HCT116 (cell line): ENCODE results near the gene ITGB1. TPM values are rescaled to one million over a fixed set of nuclear protein-coding genes. Genes with fewer than 3 reads are reported as not detected.
A peak's percentile ranks its signal among the peaks of the same experiment; 100 is the strongest.

Source experiments
- ATAC-seq: fragments of 200-7000 bp; cut with Tn5 transposase; 2 replicates; pipeline ENCODE4 v1.9.1; 2020; ENCODE audit warnings: mild to moderate bottlenecking, moderate library complexity
- BruUV-seq: library from RNA; stranded (reverse); fragments of 400-500 nt; replicated peaks from 2 replicates; lab custom pipeline; 2021; lab: Mats Ljungman, UMichigan
- CTCF ChIA-PET: fragments of 300-600 bp; sonication (Branson Sonifier 250); formaldehyde crosslinking; loops from one replicate; lab custom pipeline; 2021; ENCODE audit warnings: antibody characterized with exemption; lab: Charles Lee
- POLR2A ChIA-PET: fragments of 300-600, 350-600 bp; sonication (Branson Sonifier 250); formaldehyde crosslinking; loops from one replicate; lab custom pipeline; 2021; ENCODE audit warnings: antibody characterized with exemption; lab: Charles Lee
- RAD21 ChIA-PET, 2 experiments: fragments of 300-600 bp; sonication (Branson Sonifier 250); formaldehyde crosslinking; loops; one replicate each; lab custom pipeline; 2023; ENCODE audit warnings: low total read pairs in 2 of 2; ENCODE audit not compliant: uncharacterized antibody in 2 of 2, unreplicated experiment in 2 of 2, low non-redundant PET in 1 of 2; lab: Charles Lee
- DNase-seq: peaks from one replicate; pipeline ENCODE4 v3.0.0-alpha.2; 2010; ENCODE audit warnings: low read depth, low spot score
- H2AFZ ChIP-seq: fragments of 200-600 bp; shearing (Covaris generic), sonication (generic); 2 replicates; pipeline ENCODE4 v1.6.1; 2017; ENCODE audit warnings: low read depth, mixed run types, mixed read lengths, antibody characterized with exemption, low read length; ENCODE audit not compliant: poor library complexity, severe bottlenecking
- H3K27ac ChIP-seq: 2 replicates; pipeline ENCODE4 v1.5.1; 2012; ENCODE audit warnings: low read depth, low read length
- H3K27me3 ChIP-seq: fragments of 200-600 bp; sonication (generic); 2 replicates; pipeline ENCODE4 v1.6.1; 2016; ENCODE audit warnings: mixed run types, low read length, mixed read lengths; ENCODE audit not compliant: insufficient read depth
- H3K36me3 ChIP-seq, 2 experiments: fragments of 200-500 bp in 1 of 2; fragments of 200-600 bp in 1 of 2; sonication (Bioruptor generic) in 1 of 2; sonication (generic) in 1 of 2; 2 replicates each; pipeline versions ENCODE4 v1.5.1 to v1.6.1; 2014 to 2016; ENCODE audit warnings: low read length in 2 of 2, inconsistent platforms in 1 of 2, mixed read lengths in 1 of 2, mixed run types in 1 of 2; ENCODE audit not compliant: insufficient read depth in 2 of 2, control insufficient read depth in 1 of 2
- H3K4me1 ChIP-seq, 2 experiments: fragments of 200-600 bp in 1 of 2; sonication (generic) in 1 of 2; 2 replicates each; pipeline versions ENCODE4 v1.5.1 to v1.6.1; 2012 to 2017; ENCODE audit warnings: low read length in 2 of 2, inconsistent platforms in 1 of 2, mild to moderate bottlenecking in 1 of 2, mixed read lengths in 1 of 2, mixed run types in 1 of 2, moderate library complexity in 1 of 2; ENCODE audit not compliant: insufficient read depth in 2 of 2, control insufficient read depth in 1 of 2
- H3K4me2 ChIP-seq: fragments of 200-600 bp; sonication (generic); 2 replicates; pipeline ENCODE4 v1.6.1; 2017; ENCODE audit warnings: mixed run types, low read length, mixed read lengths
- H3K4me3 ChIP-seq, 2 experiments: fragments of 200-600 bp in 1 of 2; sonication (generic) in 1 of 2; replicated peaks in 1 of 2; 2 replicates each; pipeline ENCODE4 v1.5.1; 2011 to 2016; ENCODE audit warnings: low read length in 2 of 2, control low read depth in 1 of 2, low read depth in 1 of 2, mild to moderate bottlenecking in 1 of 2, mixed read lengths in 1 of 2, mixed run types in 1 of 2
- H3K79me2 ChIP-seq: fragments of 200-600 bp; sonication (generic); 2 replicates; pipeline ENCODE4 v1.6.1; 2017; ENCODE audit warnings: mild to moderate bottlenecking, mixed run types, low read length, moderate library complexity, mixed read lengths; ENCODE audit not compliant: insufficient read depth
- H3K9ac ChIP-seq: fragments of 200-600 bp; sonication (generic); 2 replicates; pipeline ENCODE4 v1.6.1; 2016; ENCODE audit warnings: low read length, mixed read lengths
- H3K9me2 ChIP-seq: fragments of 200-600 bp; sonication (generic), shearing (Covaris generic); 2 replicates; pipeline ENCODE4 v1.6.1; 2017; ENCODE audit warnings: mixed run types, mild to moderate bottlenecking, moderate library complexity; ENCODE audit not compliant: insufficient read depth
- H3K9me3 ChIP-seq, 2 experiments: fragments of 200-500 bp in 1 of 2; fragments of 200-600 bp in 1 of 2; sonication (Bioruptor generic) in 1 of 2; sonication (generic) in 1 of 2; 2 replicates each; pipeline ENCODE4 v1.6.1; 2014 to 2017; ENCODE audit warnings: low read length in 2 of 2, mixed read lengths in 2 of 2, inconsistent platforms in 1 of 2, low read depth in 1 of 2, mild to moderate bottlenecking in 1 of 2, mixed run types in 1 of 2, moderate library complexity in 1 of 2; ENCODE audit not compliant: control insufficient read depth in 1 of 2, insufficient read depth in 1 of 2
- H4K20me1 ChIP-seq: fragments of 200-600 bp; sonication (generic), shearing (Covaris generic); 2 replicates; pipeline ENCODE4 v1.6.1; 2017; ENCODE audit warnings: mixed run types, mild to moderate bottlenecking, moderate library complexity; ENCODE audit not compliant: insufficient read depth
- EGR1 ChIP-seq: IDR thresholded peaks from 2 replicates; pipeline ENCODE4 v1.6.1; 2012; ENCODE audit warnings: low read depth
- EZH2 ChIP-seq: fragments of 200-600 bp; sonication (generic); IDR thresholded peaks from 2 replicates; pipeline ENCODE4 v1.6.1; 2017; ENCODE audit warnings: antibody characterized with exemption, mixed run types
- EZH2phosphoT487 ChIP-seq: fragments of 200-600 bp; IDR thresholded peaks from 2 replicates; pipeline ENCODE4 v1.6.1; 2018; ENCODE audit warnings: antibody characterized with exemption, borderline replicate concordance
- FOSL1 ChIP-seq: IDR thresholded peaks from 2 replicates; pipeline ENCODE4 v1.6.1; 2012; ENCODE audit warnings: low read depth
- POLR2AphosphoS5 ChIP-seq: IDR thresholded peaks from 2 replicates; pipeline ENCODE4 v1.6.1; 2011; ENCODE audit warnings: mild to moderate bottlenecking, low read depth, low read length, moderate library complexity
- RAD21 ChIP-seq: IDR thresholded peaks from 2 replicates; pipeline ENCODE4 v1.6.1; 2012; ENCODE audit warnings: low read depth, mild to moderate bottlenecking
- SIN3A ChIP-seq: IDR thresholded peaks from 2 replicates; pipeline ENCODE4 v1.6.1; 2012; ENCODE audit warnings: low read depth
- SRF ChIP-seq: IDR thresholded peaks from 2 replicates; pipeline ENCODE4 v1.6.1; 2012; ENCODE audit warnings: low read depth
- TCF7L2 ChIP-seq: IDR thresholded peaks from 2 replicates; pipeline ENCODE4 v1.7.0; 2011; ENCODE audit warnings: borderline replicate concordance, inconsistent platforms; ENCODE audit not compliant: insufficient read depth, insufficient read length; ENCODE audit errors: extremely low read depth
- YY1 ChIP-seq: IDR thresholded peaks from 2 replicates; pipeline ENCODE4 v1.6.1; 2011; ENCODE audit warnings: low read length, low read depth, moderate library complexity, mild to moderate bottlenecking; ENCODE audit not compliant: insufficient replicate concordance; ENCODE audit errors: extremely low read depth
- ZFX ChIP-seq: fragments of 450-650 bp; IDR thresholded peaks from 2 replicates; pipeline ENCODE4 v1.6.1; 2017
- ZNF274 ChIP-seq: fragments of 200-500 bp; sonication (Bioruptor generic); IDR thresholded peaks from 2 replicates; pipeline ENCODE4 v1.6.1; 2014; ENCODE audit warnings: mild to moderate bottlenecking, low read depth, low read length, inconsistent platforms
- intact Hi-C: fragments of 100-400 bp; cut with micrococcal nuclease; formaldehyde crosslinking; loops from 2 replicates; pipeline ENCODE4 v1.10.0; 2022
- total RNA-seq: library from RNA; stranded (reverse); gene quantifications from one replicate; pipeline ENCODE4 v1.2.1, GENCODE V29; 2021; ENCODE audit not compliant: unreplicated experiment
- TF ChIP-seq, protein P1 (sequence below), 3 experiments: fragments of 200-600 bp in 1 of 3; sonication (generic) in 1 of 3; IDR thresholded peaks in 2 of 3; conservative IDR thresholded peaks in 1 of 3; 2 replicates each; pipeline ENCODE4 v1.5.1; 2012 to 2017; ENCODE audit warnings: low read depth in 2 of 3, low read length in 2 of 3, antibody characterized with exemption in 1 of 3, borderline replicate concordance in 1 of 3, control low read depth in 1 of 3, mild to moderate bottlenecking in 1 of 3, mixed read lengths in 1 of 3, mixed run types in 1 of 3, moderate library complexity in 1 of 3; ENCODE audit not compliant: insufficient read depth in 1 of 3
- TF ChIP-seq, protein P2 (sequence below): IDR thresholded peaks from 2 replicates; pipeline ENCODE4 v1.6.1; 2012

ITGB1 gene
- total RNA-seq, 1 experiment from 2014 or later: 366 TPM

DNA sequence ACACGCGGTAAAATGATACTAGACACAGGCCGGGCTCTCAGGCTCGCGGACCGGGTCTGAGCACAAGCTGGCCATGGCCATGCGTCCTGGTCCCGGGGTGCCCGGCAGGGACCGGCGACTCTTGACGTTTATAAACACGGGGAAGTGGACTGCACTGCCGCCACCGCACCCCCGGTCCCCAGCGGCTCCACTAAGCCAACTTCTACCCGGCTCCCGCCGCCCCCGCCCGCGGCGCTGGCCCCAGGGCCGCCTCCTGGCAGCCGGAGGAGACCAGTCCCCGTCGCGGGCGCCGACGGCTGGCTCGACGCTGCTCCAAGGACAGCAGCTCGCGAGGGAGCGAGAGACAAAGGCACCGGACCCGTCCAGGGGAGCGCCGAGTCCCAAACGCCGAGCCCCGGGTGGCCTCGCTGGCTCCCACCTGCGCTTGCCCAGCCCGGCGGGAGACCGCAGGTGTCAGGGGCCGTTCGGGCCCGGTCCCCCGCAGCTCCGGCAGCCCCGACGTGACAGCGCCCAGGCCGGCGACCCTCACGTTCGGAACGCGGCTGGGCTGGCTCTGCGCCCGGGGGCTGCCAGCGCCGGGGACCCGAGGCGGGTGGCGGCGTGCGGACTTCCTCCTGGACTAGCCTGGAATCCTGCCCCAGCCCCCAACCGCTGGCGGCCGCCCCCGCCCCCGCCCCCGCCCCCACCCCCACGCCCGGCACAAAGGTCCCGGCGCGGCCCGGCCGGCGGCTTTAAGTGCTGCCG lies 517 bp downstream of the ITGB1 start:
- ChIA-PET POLR2A (interaction anchor here (1.2 to 1.4 kb wide), 3 partner anchors 10 to 26 kb away, joined by 3 to 5 read pairs (median 4); no protein-coding TSS in a partner anchor), RAD21 (no interaction called here), CTCF (no interaction called here)
- peak overlapping the region; percentile 85 for H3K4me2 ChIP-seq
- peak; percentile 49 for ATAC-seq
- H3K4me3 ChIP-seq: peak overlapping the region; percentile 80 to 87
- no peak for DNase-seq
- TF ChIP-seq FOSL1 (no peak), RAD21 (0 out of 2 replicates have a peak, but pooled peaks have one; percentile 8), SIN3A (peak; percentile 34; the same call in 1 of the 2 replicates), EGR1 (peak; percentile 52; the same call in 1 of the 2 replicates), POLR2AphosphoS5 (0 out of 2 replicates have a peak, but pooled peaks have one; percentile 27)
- no peak overlapping the region for H2AFZ ChIP-seq
- peaks cover 6% of the 10 kb centered on the region; the same call in 1 of the 2 replicates for H4K20me1 ChIP-seq
- H3K9me3 ChIP-seq: no peaks in the 10 kb centered on the region
- H3K36me3 ChIP-seq: peaks cover 0 to 4% of the 10 kb centered on the region in 2 experiments; a peak in 1 of 4 replicates
- peak overlapping the region; percentile 97 for H3K9ac ChIP-seq
- peak overlapping the region; percentile 94 for H3K27ac ChIP-seq
- intact Hi-C loops: loop anchor here (1.0 kb wide), 2 partner anchors 23 to 48 kb away; no protein-coding TSS in a partner anchor
- H3K4me1 ChIP-seq: peaks cover 56 to 83% of the 10 kb centered on the region in 2 experiments
- no TSS peak for BruUV-seq
- no peaks in the 10 kb centered on the region for H3K9me2 ChIP-seq
- peaks cover 66% of the 10 kb centered on the region for H3K79me2 ChIP-seq
- H3K27me3 ChIP-seq: no peaks in the 10 kb centered on the region

DNA sequence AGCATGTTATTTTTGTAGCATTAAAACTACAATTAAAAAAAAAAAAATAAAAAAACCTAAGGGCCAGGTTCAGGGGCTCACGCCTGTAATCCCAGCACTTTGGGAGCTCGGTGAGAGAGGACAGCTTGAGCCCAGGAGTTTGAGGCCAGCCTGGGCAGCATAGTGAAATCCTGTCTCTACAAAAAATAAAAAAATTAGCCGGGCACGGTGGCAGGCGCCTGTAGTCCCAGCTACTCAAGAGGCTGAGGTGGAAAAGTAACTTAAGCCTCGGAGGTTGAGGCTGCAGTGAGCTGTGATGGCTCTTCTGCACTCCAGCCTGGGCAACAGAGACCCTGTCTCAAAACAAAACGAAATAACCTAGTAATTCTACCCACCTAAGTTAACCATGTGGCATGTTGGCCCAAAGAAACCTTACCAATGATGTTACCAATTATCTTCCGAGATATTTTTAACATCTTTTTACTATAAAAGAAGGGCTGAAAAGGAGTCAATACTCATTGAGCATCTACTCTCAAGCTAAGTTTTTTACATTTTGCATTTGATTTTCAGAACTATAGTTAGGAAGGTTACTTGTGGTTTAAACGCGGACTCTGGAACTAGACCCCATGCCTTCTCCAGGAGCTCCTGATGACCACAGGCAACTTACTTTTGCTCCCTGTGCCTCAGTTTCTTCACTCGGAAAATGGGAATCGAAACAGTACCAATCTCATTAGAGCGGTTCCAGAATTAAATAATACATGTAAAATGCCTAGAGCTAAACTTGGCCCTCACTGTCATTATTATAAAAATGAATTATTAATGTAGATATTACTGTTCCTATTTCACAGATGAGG lies 1.4 kb downstream of the ITGB1 start:
- ChIA-PET CTCF (interaction anchor here (1.3 kb wide), 1 partner anchor 24 kb away, joined by 3 read pairs; no protein-coding TSS in a partner anchor), RAD21 (interaction anchor here in 1 of 2 experiments (0.6 kb wide), 1 partner anchor 14 kb away, joined by 3 read pairs; no protein-coding TSS in a partner anchor), POLR2A (interaction anchor here (1.2 to 1.4 kb wide), 3 partner anchors 9 to 27 kb away, joined by 3 to 5 read pairs (median 4); no protein-coding TSS in a partner anchor)
- H3K9ac ChIP-seq: peak overlapping the region; percentile 97
- H3K4me2 ChIP-seq: peak overlapping the region; percentile 85
- no peaks in the 10 kb centered on the region for H3K27me3 ChIP-seq
- no peak for DNase-seq
- no TSS peak for BruUV-seq
- H3K36me3 ChIP-seq: peaks cover 0 to 4% of the 10 kb centered on the region in 2 experiments; a peak in 1 of 4 replicates
- H3K4me3 ChIP-seq: peak overlapping the region; percentile 80 to 87
- H3K9me2 ChIP-seq: no peaks in the 10 kb centered on the region
- no peak overlapping the region for H2AFZ ChIP-seq
- peaks cover 54 to 83% of the 10 kb centered on the region in 2 experiments for H3K4me1 ChIP-seq
- no peaks in the 10 kb centered on the region for H3K9me3 ChIP-seq
- peaks cover 76% of the 10 kb centered on the region for H3K79me2 ChIP-seq
- peaks cover 6% of the 10 kb centered on the region; the same call in 1 of the 2 replicates for H4K20me1 ChIP-seq
- peak overlapping the region; percentile 94; the same call in 1 of the 2 replicates for H3K27ac ChIP-seq
- intact Hi-C loops: no loop called here
- ATAC-seq: no peak
- TF ChIP-seq YY1 (no peak), POLR2AphosphoS5 (no peak), ZNF274 (no peak), TCF7L2 (no peak), EZH2 (no peak), EZH2phosphoT487 (no peak), SRF (no peak), RAD21 (no peak), SIN3A (no peak), ZFX (no peak)
- TF ChIP-seq, protein P1, sequence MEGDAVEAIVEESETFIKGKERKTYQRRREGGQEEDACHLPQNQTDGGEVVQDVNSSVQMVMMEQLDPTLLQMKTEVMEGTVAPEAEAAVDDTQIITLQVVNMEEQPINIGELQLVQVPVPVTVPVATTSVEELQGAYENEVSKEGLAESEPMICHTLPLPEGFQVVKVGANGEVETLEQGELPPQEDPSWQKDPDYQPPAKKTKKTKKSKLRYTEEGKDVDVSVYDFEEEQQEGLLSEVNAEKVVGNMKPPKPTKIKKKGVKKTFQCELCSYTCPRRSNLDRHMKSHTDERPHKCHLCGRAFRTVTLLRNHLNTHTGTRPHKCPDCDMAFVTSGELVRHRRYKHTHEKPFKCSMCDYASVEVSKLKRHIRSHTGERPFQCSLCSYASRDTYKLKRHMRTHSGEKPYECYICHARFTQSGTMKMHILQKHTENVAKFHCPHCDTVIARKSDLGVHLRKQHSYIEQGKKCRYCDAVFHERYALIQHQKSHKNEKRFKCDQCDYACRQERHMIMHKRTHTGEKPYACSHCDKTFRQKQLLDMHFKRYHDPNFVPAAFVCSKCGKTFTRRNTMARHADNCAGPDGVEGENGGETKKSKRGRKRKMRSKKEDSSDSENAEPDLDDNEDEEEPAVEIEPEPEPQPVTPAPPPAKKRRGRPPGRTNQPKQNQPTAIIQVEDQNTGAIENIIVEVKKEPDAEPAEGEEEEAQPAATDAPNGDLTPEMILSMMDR (IDR thresholded peaks at IDR 0.05 in 2 of 3, conservative IDR thresholded peaks at IDR 0.05 in 1 of 3; ENCODE audit: borderline replicate concordance in 1 of 3, insufficient read depth in 1 of 3, low read depth in 2 of 3, low read length in 2 of 3): no peak
- TF ChIP-seq, protein P2, sequence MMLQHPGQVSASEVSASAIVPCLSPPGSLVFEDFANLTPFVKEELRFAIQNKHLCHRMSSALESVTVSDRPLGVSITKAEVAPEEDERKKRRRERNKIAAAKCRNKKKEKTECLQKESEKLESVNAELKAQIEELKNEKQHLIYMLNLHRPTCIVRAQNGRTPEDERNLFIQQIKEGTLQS: no peak
